Glutamatergic neuron (in vitro differentiated cells): ENCODE results near the gene ELAVL3. TPM values are rescaled to one million over a fixed set of nuclear protein-coding genes. Genes with fewer than 3 reads are reported as not detected.

Experiments
- DNase-seq: peaks from one replicate; pipeline ENCODE4 v3.0.0; 2022
- H3K27ac Mint-ChIP-seq: one replicate; pipeline ENCODE4 v1.8.0; 2020; ENCODE audit warnings: mild to moderate bottlenecking, mixed read lengths, inconsistent platforms; ENCODE audit not compliant: unreplicated experiment
- H3K27me3 Mint-ChIP-seq: one replicate; pipeline ENCODE4 v1.8.0; 2020; ENCODE audit warnings: mild to moderate bottlenecking, moderate library complexity, mixed read lengths, inconsistent platforms; ENCODE audit not compliant: unreplicated experiment
- H3K36me3 Mint-ChIP-seq: one replicate; pipeline ENCODE4 v1.8.0; 2020; ENCODE audit warnings: mild to moderate bottlenecking, mixed read lengths, inconsistent platforms; ENCODE audit not compliant: unreplicated experiment
- H3K4me1 Mint-ChIP-seq: one replicate; pipeline ENCODE4 v1.8.0; 2020; ENCODE audit warnings: mild to moderate bottlenecking, low read depth, mixed read lengths, inconsistent platforms; ENCODE audit not compliant: unreplicated experiment
- H3K4me3 Mint-ChIP-seq: one replicate; pipeline ENCODE4 v1.8.0; 2020; ENCODE audit warnings: mild to moderate bottlenecking, mixed read lengths, inconsistent platforms; ENCODE audit not compliant: unreplicated experiment
- H3K9me3 Mint-ChIP-seq: one replicate; pipeline ENCODE4 v1.8.0; 2020; ENCODE audit warnings: mild to moderate bottlenecking, moderate library complexity, mixed read lengths, inconsistent platforms; ENCODE audit not compliant: unreplicated experiment
- CTCF ChIP-seq: fragments of 200-600 bp; sonication (generic); IDR thresholded peaks from one replicate; pipeline ENCODE4 v1.5.0; 2021; ENCODE audit not compliant: partially characterized antibody, unreplicated experiment
- total RNA-seq: library from RNA; stranded (reverse); fragmentation: NEBNext Ultra II Directional; extraction: Animal tissue kit (Norgen Biotek cat#: 25700); gene quantifications from one replicate; pipeline ENCODE4 v1.2.1, GENCODE V29; 2021; ENCODE audit not compliant: unreplicated experiment

ELAVL3 gene
- total RNA-seq, 1 donor from 2014 or later, result 633 TPM

- DNase-seq, result no peak
- no peak overlapping the region for H3K4me3 Mint-ChIP-seq
- peaks cover 20% of the 10 kb centered on the region for H3K9me3 Mint-ChIP-seq
- H3K27ac Mint-ChIP-seq, result no peak overlapping the region
- TF ChIP-seq CTCF, result no peak
- H3K4me1 Mint-ChIP-seq, result peaks cover 16% of the 10 kb centered on the region
- H3K27me3 Mint-ChIP-seq, result peaks cover 10% of the 10 kb centered on the region
- peaks cover 4% of the 10 kb centered on the region for H3K36me3 Mint-ChIP-seq
Observed at GRCh38 chr19:11448923-11449554, 31.8 kb downstream of the ELAVL3 start.

GRCh38 chr19:11448410-11448809 is 32.4 kb downstream of the ELAVL3 start:
- Mint-ChIP-seq H3K4me3 (no peak overlapping the region), H3K4me1 (peaks cover 15% of the 10 kb centered on the region), H3K27me3 (peaks cover 9% of the 10 kb centered on the region), H3K36me3 (peaks cover 3% of the 10 kb centered on the region), H3K9me3 (peaks cover 18% of the 10 kb centered on the region), H3K27ac (no peak overlapping the region)
- DNase-seq, result no peak
- no peak for TF ChIP-seq CTCF

- H3K27me3 Mint-ChIP-seq, result peaks cover 5% of the 10 kb centered on the region
- peaks cover 14% of the 10 kb centered on the region for H3K9me3 Mint-ChIP-seq
- H3K27ac Mint-ChIP-seq, result no peak overlapping the region
- no peak for DNase-seq
- no peak for TF ChIP-seq CTCF
- H3K4me1 Mint-ChIP-seq, result peaks cover 11% of the 10 kb centered on the region
- H3K4me3 Mint-ChIP-seq, result no peak overlapping the region
- H3K36me3 Mint-ChIP-seq, result no peaks in the 10 kb centered on the region
Observed at GRCh38 chr19:11447347-11448262, 33.2 kb downstream of the ELAVL3 start.

- peak; percentile 88 for TF ChIP-seq CTCF
- no peak overlapping the region for H3K4me3 Mint-ChIP-seq
- H3K27ac Mint-ChIP-seq, result peak overlapping the region; percentile 87
- H3K27me3 Mint-ChIP-seq, result peaks cover 2% of the 10 kb centered on the region
- peaks cover 9% of the 10 kb centered on the region for H3K9me3 Mint-ChIP-seq
- peak; percentile 94 for DNase-seq
- no peaks in the 10 kb centered on the region for H3K36me3 Mint-ChIP-seq
- H3K4me1 Mint-ChIP-seq, result peaks cover 6% of the 10 kb centered on the region
Observed at GRCh38 chr19:11446652-11447301, 34.1 kb downstream of the ELAVL3 start.
